Epithelial cell of proximal tubule (primary cell): ENCODE data around the gene GALNT9. TPM values are rescaled to one million over a fixed set of nuclear protein-coding genes. Genes with fewer than 3 reads are reported as not detected.

ENCODE experiments used
- DNase-seq: peaks from one replicate; pipeline ENCODE4 v3.0.0-alpha.2; 2011; ENCODE audit warnings: low read depth
- H3K4me3 ChIP-seq: 2 replicates; pipeline ENCODE4 v1.5.1; 2011; ENCODE audit warnings: low read depth, mild to moderate bottlenecking, low read length
- total RNA-seq: library from RNA; depleted of rRNA; stranded (reverse); fragments of >200 nt; gene quantifications from 2 replicates; pipeline ENCODE4 v1.2.3, GENCODE V29; 2015
- TF ChIP-seq, protein P1 (sequence below): conservative IDR thresholded peaks from 2 replicates; pipeline ENCODE4 v1.5.1; 2012; ENCODE audit warnings: low read depth, mild to moderate bottlenecking, low read length

Gene GALNT9
- total RNA-seq, 1 donor from 2014 or later = not detected

DNA sequence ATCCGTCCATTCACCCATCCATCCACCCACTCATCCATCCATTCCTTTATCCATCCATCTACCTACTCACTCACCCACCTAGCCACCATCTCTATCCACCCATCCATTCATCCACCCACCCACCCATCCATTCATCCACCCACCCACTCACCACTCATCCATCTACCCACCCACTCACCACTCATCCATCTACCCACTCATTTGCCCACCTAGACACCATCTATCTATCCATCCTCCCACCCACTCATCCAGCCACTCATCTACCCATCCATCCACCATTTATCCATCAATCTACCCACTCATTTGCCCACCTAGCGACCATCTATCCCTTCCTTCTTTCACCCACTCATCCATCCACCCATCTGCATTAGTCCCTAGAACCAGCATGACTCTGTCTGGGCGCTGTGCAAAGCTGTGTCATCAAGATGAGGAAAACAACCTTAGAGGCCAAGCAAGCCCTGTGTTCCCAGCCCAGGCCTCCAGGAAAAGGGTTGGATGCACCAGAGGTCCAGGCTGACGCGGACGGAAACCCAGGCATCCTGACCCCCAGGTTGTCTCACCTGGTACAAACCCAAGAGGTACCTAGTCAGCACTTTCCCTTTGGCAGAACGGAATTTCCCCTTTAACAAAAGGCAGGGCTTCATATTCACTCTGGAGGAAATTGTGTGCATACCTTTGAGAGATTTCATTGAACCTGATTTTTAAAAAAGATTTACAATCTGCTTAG lies 111.4 kb downstream of the GALNT9 start:
- H3K4me3 ChIP-seq = no peak overlapping the region
- TF ChIP-seq, protein P1, sequence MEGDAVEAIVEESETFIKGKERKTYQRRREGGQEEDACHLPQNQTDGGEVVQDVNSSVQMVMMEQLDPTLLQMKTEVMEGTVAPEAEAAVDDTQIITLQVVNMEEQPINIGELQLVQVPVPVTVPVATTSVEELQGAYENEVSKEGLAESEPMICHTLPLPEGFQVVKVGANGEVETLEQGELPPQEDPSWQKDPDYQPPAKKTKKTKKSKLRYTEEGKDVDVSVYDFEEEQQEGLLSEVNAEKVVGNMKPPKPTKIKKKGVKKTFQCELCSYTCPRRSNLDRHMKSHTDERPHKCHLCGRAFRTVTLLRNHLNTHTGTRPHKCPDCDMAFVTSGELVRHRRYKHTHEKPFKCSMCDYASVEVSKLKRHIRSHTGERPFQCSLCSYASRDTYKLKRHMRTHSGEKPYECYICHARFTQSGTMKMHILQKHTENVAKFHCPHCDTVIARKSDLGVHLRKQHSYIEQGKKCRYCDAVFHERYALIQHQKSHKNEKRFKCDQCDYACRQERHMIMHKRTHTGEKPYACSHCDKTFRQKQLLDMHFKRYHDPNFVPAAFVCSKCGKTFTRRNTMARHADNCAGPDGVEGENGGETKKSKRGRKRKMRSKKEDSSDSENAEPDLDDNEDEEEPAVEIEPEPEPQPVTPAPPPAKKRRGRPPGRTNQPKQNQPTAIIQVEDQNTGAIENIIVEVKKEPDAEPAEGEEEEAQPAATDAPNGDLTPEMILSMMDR = no peak
- DNase-seq = no peak

DNA sequence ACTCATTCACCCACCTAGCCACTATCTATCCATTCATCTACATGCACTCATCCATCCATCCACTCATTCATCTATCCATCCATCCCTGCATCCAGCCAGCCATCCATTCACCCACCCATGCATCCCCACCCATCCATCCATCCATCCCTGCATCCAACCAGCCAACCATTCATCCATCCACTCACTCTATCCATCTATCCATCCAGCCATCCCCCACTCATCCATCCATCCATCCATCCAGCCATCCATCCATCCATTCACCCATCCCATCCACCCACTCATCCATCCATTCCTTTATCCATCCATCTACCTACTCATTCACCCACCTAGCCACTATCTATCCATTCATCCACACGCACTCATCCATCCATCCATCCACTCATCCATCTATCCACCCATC lies 112.0 kb downstream of the GALNT9 start:
- no peak overlapping the region for H3K4me3 ChIP-seq
- TF ChIP-seq, protein P1 = no peak
- DNase-seq = no peak

DNA sequence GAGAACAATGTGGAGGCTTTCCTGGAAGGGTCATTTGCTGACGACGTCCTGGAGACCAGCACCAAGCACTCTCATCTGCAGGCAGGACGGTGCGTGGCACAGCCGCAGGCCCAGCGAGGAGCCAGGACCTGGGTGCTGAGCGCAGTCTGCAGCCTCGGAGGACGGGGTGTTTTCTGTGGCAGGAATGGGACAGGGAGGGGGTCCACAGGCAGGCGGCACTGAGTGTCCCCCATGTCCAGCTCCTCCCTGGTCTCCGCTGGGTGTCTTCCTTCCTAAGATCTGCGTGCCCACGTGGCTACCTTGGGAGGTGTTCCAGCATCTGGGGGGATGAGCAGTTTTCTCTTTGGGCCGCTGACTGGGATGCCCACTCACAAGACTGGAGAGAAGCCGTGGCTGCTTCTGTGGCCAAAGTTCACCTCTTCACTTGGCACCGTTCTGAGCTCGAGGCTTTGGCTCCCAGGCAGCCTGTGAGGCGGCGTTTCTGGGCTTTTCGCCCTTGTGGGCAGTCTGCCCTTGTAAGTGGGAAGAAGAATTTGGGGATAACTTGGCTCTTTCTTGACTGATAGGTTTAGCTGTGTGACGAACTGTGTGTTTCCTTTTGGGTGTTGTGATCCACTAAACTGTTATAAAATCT lies 112.9 kb downstream of the GALNT9 start:
- H3K4me3 ChIP-seq = no peak overlapping the region
- TF ChIP-seq, protein P1 = no peak

DNA sequence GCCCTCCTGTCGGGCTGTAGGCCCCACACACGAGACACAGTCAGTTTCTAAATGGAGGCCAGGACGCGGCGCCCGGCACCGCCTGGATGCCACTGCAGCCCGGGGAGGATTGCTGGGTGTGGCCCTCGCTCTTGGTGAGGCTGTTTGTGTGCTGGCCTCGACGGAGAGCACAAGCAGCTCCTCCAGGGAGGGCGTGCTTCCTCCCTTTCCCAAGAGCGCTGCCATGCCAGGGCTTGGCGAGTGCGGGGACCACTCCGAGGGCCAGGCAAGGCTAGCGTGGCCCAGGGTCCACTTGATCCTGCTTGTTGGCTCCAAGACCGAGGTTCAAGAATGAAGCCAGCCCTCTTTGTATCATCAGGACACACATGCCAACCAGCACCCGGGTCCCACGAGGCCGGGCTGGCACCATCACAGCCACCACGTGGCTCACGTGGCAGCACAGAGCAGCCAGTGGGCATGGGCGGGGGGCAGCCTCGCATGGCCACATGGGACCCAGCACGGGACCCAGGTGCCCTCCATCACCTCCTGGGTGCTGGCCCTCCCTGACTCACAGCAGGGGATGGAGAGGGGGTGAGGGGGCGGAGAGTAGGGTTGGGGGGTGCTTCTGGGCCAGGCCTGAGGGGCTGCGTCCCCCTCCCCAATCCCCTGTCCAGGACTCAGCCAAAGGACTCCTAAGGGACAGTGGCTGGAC lies 113.9 kb downstream of the GALNT9 start:
- DNase-seq = no peak
- TF ChIP-seq, protein P1 = no peak
- no peak overlapping the region for H3K4me3 ChIP-seq

More for the DNA sequence above, 112.9 kb downstream of the GALNT9 start:
- no peak for DNase-seq

DNA sequence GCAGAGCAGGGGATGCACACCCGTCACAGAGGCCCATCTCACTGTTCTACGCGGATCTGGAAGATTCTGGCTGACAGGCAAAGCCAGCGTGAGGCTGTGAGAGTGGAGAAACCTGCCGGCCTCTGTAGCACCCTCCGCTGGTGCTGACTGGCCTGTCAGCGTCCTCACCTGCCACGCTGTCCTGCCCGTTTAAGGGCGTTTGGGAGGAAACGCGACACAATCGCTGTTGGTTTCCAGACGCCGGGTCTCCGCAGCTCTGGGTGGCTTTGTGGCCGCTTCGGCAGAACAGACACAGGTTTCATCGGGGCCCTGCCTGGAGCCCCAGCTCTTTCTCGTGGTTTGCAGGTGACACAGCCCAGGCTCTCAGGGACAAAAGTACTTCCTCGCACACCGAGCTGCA lies 114.5 kb downstream of the GALNT9 start:
- no peak for DNase-seq
- TF ChIP-seq, protein P1 = no peak
- H3K4me3 ChIP-seq = no peak overlapping the region

DNA sequence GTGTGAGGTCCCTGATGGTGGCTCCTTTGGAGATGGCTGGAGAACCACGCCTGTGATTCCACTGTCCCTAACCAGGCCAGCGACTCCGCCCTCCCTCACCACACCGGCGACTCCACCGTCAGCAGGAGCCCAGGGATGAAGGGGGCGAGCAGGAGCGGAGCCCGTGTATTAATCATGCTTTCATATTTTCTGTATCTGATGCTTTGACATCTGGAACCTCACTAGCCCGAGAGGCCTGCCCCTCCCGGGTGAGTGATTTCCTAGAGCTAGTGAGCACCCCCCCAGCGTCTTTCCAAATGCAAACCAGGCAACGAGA lies 115.3 kb downstream of the GALNT9 start:
- H3K4me3 ChIP-seq = no peak overlapping the region
- no peak for DNase-seq
- TF ChIP-seq, protein P1 = no peak
